ENCODE data around the gene THRB.
"Not testable (repeated sequence)": the region's sequence is repeated elsewhere in the genome, so short reads cannot be mapped to it uniquely, and the experiment has no call there.

The THRB gene

GRCh38 chr3:24434651-24435050, 60.0 kb downstream of the THRB start:
- no peak for DNase-seq (ENCODE audit: extremely low read depth, low read depth)
- H3K4me3 ChIP-seq (replicated peaks; ENCODE audit: low read depth, low read length), result no peak overlapping the region
- TF ChIP-seq, protein P1, sequence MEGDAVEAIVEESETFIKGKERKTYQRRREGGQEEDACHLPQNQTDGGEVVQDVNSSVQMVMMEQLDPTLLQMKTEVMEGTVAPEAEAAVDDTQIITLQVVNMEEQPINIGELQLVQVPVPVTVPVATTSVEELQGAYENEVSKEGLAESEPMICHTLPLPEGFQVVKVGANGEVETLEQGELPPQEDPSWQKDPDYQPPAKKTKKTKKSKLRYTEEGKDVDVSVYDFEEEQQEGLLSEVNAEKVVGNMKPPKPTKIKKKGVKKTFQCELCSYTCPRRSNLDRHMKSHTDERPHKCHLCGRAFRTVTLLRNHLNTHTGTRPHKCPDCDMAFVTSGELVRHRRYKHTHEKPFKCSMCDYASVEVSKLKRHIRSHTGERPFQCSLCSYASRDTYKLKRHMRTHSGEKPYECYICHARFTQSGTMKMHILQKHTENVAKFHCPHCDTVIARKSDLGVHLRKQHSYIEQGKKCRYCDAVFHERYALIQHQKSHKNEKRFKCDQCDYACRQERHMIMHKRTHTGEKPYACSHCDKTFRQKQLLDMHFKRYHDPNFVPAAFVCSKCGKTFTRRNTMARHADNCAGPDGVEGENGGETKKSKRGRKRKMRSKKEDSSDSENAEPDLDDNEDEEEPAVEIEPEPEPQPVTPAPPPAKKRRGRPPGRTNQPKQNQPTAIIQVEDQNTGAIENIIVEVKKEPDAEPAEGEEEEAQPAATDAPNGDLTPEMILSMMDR (IDR thresholded peaks at IDR 0.05; ENCODE audit: low read depth, low read length, missing control alignments), result no peak

DNA sequence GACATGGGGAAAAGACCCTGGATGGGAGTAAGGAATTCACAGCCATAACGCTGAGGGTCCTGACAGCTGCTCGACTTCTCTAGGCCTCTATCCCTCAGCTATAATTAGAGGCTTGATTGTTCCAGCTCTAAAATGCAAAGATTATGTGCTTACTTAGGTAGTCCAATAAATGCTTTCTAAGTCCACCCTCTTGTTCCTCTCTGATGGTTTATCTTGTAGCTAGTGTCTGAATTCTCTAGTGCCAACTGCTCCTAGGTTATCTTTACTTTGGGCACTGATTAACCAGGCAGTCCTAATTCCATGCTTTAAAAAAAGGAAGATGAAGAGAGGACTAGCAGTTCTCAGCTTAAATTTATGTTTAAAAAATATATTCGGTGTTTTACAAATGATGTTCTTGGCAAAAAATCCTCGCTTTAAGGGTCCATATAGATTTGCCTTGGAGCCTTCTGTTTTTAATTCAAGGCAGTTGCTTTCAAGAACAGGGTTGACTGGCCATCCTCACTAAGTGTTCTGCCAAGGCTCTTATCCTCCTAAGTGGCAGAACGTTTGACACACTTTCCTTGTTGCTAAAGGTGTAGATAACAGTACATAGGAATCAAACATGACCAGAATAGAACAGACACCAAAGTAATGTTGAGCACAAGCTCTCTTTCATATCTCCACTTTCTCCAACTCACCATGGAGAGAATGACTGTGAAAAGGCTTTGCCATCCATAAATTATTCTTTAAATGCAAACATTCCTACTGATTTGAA, 60.6 kb downstream of the THRB start:
- TF ChIP-seq, protein P1 (IDR thresholded peaks at IDR 0.05; ENCODE audit: low read depth, low read length, missing control alignments), result no peak
- DNase-seq (ENCODE audit: extremely low read depth, low read depth), result no peak
- no peak overlapping the region for H3K4me3 ChIP-seq (replicated peaks; ENCODE audit: low read depth, low read length)

- DNase-seq (ENCODE audit: extremely low read depth, low read depth), result no peak
- TF ChIP-seq, protein P1 (IDR thresholded peaks at IDR 0.05; ENCODE audit: low read depth, low read length, missing control alignments), result no peak
- H3K4me3 ChIP-seq (replicated peaks; ENCODE audit: low read depth, low read length), result no peak overlapping the region
Observed at GRCh38 chr3:24432989-24433388, 61.7 kb downstream of the THRB start.

DNA sequence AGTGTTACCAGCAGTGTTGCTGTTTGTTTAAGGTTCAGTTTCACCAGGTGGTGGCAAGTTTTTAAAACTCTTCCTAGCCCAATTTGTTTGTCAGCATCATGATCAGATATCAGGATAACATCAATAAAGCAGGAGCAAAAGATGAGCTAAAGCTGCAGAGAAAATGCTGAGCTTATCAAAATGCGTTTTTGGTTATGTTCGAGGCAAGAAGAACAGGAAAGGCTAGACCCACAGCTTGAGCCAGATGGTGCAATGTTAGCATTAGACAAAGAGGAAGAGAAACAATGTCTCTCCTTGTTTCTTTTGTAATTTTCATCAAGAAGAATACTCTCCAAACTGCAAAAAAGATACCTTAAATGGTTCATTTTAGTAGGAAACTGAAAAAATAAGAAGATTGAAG, 66.2 kb downstream of the THRB start:
- DNase-seq (ENCODE audit: extremely low read depth, low read depth), result no peak
- H3K4me3 ChIP-seq (replicated peaks; ENCODE audit: low read depth, low read length), result no peak overlapping the region

GRCh38 chr3:24426896-24427295, 67.8 kb downstream of the THRB start:
- H3K4me3 ChIP-seq (replicated peaks; ENCODE audit: low read depth, low read length), result no peak overlapping the region
- no peak for DNase-seq (ENCODE audit: extremely low read depth, low read depth)

More for the DNA sequence above, 66.2 kb downstream of the THRB start:
- TF ChIP-seq, protein P1 (IDR thresholded peaks at IDR 0.05; ENCODE audit: low read depth, low read length, missing control alignments), result no peak

GRCh38 chr3:24420829-24421228, 73.8 kb downstream of the THRB start:
- H3K4me3 ChIP-seq (replicated peaks; ENCODE audit: low read depth, low read length); DNase-seq (ENCODE audit: extremely low read depth, low read depth): not testable (repeated sequence)

More at GRCh38 chr3:24426896-24427295, 67.8 kb downstream of the THRB start:
- TF ChIP-seq, protein P1 (IDR thresholded peaks at IDR 0.05; ENCODE audit: low read depth, low read length, missing control alignments), result no peak

- no peak for DNase-seq (ENCODE audit: extremely low read depth, low read depth)
- TF ChIP-seq, protein P1 (IDR thresholded peaks at IDR 0.05; ENCODE audit: low read depth, low read length, missing control alignments), result no peak
- H3K4me3 ChIP-seq (replicated peaks; ENCODE audit: low read depth, low read length), result no peak overlapping the region
Observed at GRCh38 chr3:24420224-24420623, 74.4 kb downstream of the THRB start.
